Left lung (tissue), 10 donors: Measurements from ENCODE around the gene NFKB2. TPM values are rescaled to one million over a fixed set of nuclear protein-coding genes. Genes with fewer than 3 reads are reported as not detected.

Source experiments
- ATAC-seq: fragments of 200-7000 bp; cut with Tn5 transposase; one replicate; pipeline ENCODE4 v1.9.1; 2020; ENCODE audit warnings: moderate library complexity
- DNase-seq, 4 donors: peaks; one replicate each; pipeline ENCODE4 v3.0.0-alpha.2; 2013 to 2020
- H3K27ac ChIP-seq, 2 donors: fragments of 200-600 bp; sonication (generic) in 1 of 2; one replicate each; pipeline versions ENCODE4 v1.5.0 to v1.8.0; 2020 to 2021
- H3K27me3 ChIP-seq, 2 donors: fragments of 200-600 bp; sonication (generic) in 1 of 2; one replicate each; pipeline versions ENCODE4 v1.5.0 to v1.8.0; 2020 to 2021
- H3K36me3 ChIP-seq, 2 donors: fragments of 200-600 bp; sonication (generic) in 1 of 2; one replicate each; pipeline versions ENCODE4 v1.5.0 to v1.8.0; 2020 to 2021
- H3K4me1 ChIP-seq, 2 donors: fragments of 200-600 bp; one replicate each; pipeline ENCODE4 v1.8.0; 2021
- H3K4me3 ChIP-seq, 2 donors: fragments of 200-600 bp; sonication (generic) in 1 of 2; one replicate each; pipeline versions ENCODE4 v1.5.0 to v1.8.0; 2020 to 2021; ENCODE audit warnings: mild to moderate bottlenecking in 1 of 2
- H3K9me3 ChIP-seq, 2 donors: fragments of 200-600 bp; sonication (generic) in 1 of 2; one replicate each; pipeline versions ENCODE4 v1.5.0 to v1.8.0; 2020 to 2021
- intact Hi-C, 2 donors: fragments of 100-400 bp; cut with DNase I; formaldehyde crosslinking; loops; one replicate each; pipeline versions ENCODE4 v1.11.2 to v1.14.2; 2022
- polyA plus RNA-seq, 6 donors: library from polyadenylated mRNA; unstranded; fragments of 120-200 nt; gene quantifications; one replicate each; pipeline ENCODE4 v1.2.1, GENCODE V29; 2013; ENCODE audit not compliant: insufficient read length in 6 of 6
- total RNA-seq, 2 donors: library from RNA; stranded (reverse); fragmentation: NEBNext Ultra II Directional; extraction: Animal tissue kit (Norgen Biotek cat#: 25700); gene quantifications; one replicate each; pipeline ENCODE4 v1.2.1, GENCODE V29; 2021
- TF ChIP-seq, protein P1 (sequence below), 2 donors: fragments of 200-600 bp; sonication (generic) in 1 of 2; IDR thresholded peaks; one replicate each; pipeline versions ENCODE4 v1.5.0 to v1.8.0; 2021; ENCODE audit warnings: antibody characterized with exemption in 2 of 2
- donor health status: DM: no; HTN: yes; CAD: no.
- donor health status: DM: no; HTN: no; CAD: no.

The NFKB2 gene
- total and polyA plus RNA-seq, 8 donors: 22.0 to 50.2 (median 25.6) TPM

GRCh38 chr10:102426803-102427287 lies 31.3 kb downstream of the NFKB2 start:
- Histone ChIP-seq H3K9me3 (no peaks in the 10 kb centered on the region), H3K27me3 (no peaks in the 10 kb centered on the region), H3K4me1 (peaks cover 12 to 30% of the 10 kb centered on the region in 2 donors), H3K36me3 (peaks cover 0 to 21% of the 10 kb centered on the region in 2 donors), H3K4me3 (no peak overlapping the region), H3K27ac (no peak overlapping the region)
- ATAC-seq: no peak
- intact Hi-C loops: no loop called here
- TF ChIP-seq, protein P1, sequence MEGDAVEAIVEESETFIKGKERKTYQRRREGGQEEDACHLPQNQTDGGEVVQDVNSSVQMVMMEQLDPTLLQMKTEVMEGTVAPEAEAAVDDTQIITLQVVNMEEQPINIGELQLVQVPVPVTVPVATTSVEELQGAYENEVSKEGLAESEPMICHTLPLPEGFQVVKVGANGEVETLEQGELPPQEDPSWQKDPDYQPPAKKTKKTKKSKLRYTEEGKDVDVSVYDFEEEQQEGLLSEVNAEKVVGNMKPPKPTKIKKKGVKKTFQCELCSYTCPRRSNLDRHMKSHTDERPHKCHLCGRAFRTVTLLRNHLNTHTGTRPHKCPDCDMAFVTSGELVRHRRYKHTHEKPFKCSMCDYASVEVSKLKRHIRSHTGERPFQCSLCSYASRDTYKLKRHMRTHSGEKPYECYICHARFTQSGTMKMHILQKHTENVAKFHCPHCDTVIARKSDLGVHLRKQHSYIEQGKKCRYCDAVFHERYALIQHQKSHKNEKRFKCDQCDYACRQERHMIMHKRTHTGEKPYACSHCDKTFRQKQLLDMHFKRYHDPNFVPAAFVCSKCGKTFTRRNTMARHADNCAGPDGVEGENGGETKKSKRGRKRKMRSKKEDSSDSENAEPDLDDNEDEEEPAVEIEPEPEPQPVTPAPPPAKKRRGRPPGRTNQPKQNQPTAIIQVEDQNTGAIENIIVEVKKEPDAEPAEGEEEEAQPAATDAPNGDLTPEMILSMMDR (IDR thresholded peaks at IDR 0.05): no peak
- DNase-seq: no peak

- no peaks in the 10 kb centered on the region for H3K9me3 ChIP-seq
- H3K36me3 ChIP-seq: peaks cover 0 to 6% of the 10 kb centered on the region in 2 donors
- ATAC-seq: no peak
- intact Hi-C loops: no loop called here
- DNase-seq: no peak
- H3K4me3 ChIP-seq: no peak overlapping the region
- H3K27ac ChIP-seq: no peak overlapping the region
- no peaks in the 10 kb centered on the region for H3K27me3 ChIP-seq
- peaks cover 6 to 28% of the 10 kb centered on the region in 2 donors for H3K4me1 ChIP-seq
- TF ChIP-seq, protein P1 (IDR thresholded peaks at IDR 0.05): no peak
Measured at GRCh38 chr10:102429468-102429867, 34.0 kb downstream of the NFKB2 start.

- Histone ChIP-seq H3K4me3 (peak overlapping the region; percentile 88), H3K27me3 (no peaks in the 10 kb centered on the region), H3K36me3 (no peaks in the 10 kb centered on the region), H3K27ac (peak overlapping the region; percentile 69 to 84), H3K9me3 (no peaks in the 10 kb centered on the region), H3K4me1 (peaks cover 13 to 42% of the 10 kb centered on the region in 2 donors)
- ATAC-seq (peak; percentile 1), DNase-seq (no peak)
- TF ChIP-seq, protein P1 (IDR thresholded peaks at IDR 0.05): no peak
- intact Hi-C loops: loop anchor here in 1 of 2 donors (5.0 kb wide), 1 partner anchor 46 kb away; no protein-coding TSS in a partner anchor
Measured at GRCh38 chr10:102431452-102432124, 36.1 kb downstream of the NFKB2 start.

- Histone ChIP-seq H3K4me1 (peaks cover 13 to 43% of the 10 kb centered on the region in 2 donors), H3K27ac (peak within 1 kb of the TSS; percentile 69 to 84), H3K27me3 (no peaks in the 10 kb centered on the region), H3K9me3 (no peaks in the 10 kb centered on the region), H3K4me3 (peak within 1 kb of the TSS; percentile 88), H3K36me3 (no peaks in the 10 kb centered on the region)
- DNase-seq (peak; percentile 96 to 99 (median 98)), ATAC-seq (peak; percentile 91)
- TF ChIP-seq, protein P1 (IDR thresholded peaks at IDR 0.05): no peak
- intact Hi-C loops: loop anchor here in 1 of 2 donors (5.0 kb wide), 1 partner anchor 45 kb away; no protein-coding TSS in a partner anchor
Measured at GRCh38 chr10:102432162-102432950, 36.9 kb downstream of the NFKB2 start, which contains the start of gene CUEDC2. Gene CUEDC2, minus strand, starts transcription at chr10:102432574. Its CDS starts 7,386 bp downstream, at chr10:102425188.
